Hematopoietic multipotent progenitor cell (in vitro differentiated cells): ENCODE data around the gene UGT1A6. TPM values are rescaled to one million over a fixed set of nuclear protein-coding genes. Genes with fewer than 3 reads are reported as not detected.
"Not testable (repeated sequence)": the region's sequence is repeated elsewhere in the genome, so short reads cannot be mapped to it uniquely, and the experiment has no call there.

Experiments used
- DNase-seq, 3 donors: peaks; one replicate each; pipeline ENCODE4 v3.0.0-alpha.2; 2011 to 2015; ENCODE audit warnings: low read depth in 2 of 3, low spot score in 2 of 3
- total RNA-seq: library from RNA; depleted of rRNA; stranded (reverse); fragments of >200 nt; gene quantifications from one replicate; pipeline ENCODE4 v1.2.3, GENCODE V29; 2012

UGT1A6 gene
- total RNA-seq, 1 donor: 0.27 TPM

DNA sequence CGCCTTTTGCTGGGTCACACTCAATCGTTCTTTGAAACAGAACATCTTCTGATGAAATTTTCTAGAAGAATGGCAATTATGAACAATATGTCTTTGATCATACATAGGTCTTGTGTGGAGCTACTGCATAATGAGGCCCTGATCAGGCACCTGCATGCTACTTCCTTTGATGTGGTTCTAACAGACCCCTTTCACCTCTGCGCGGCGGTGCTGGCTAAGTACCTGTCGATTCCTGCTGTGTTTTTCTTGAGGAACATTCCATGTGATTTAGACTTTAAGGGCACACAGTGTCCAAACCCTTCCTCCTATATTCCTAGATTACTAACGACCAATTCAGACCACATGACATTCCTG, 20.5 kb downstream of the UGT1A6 start:
- DNase-seq: no peak

DNA sequence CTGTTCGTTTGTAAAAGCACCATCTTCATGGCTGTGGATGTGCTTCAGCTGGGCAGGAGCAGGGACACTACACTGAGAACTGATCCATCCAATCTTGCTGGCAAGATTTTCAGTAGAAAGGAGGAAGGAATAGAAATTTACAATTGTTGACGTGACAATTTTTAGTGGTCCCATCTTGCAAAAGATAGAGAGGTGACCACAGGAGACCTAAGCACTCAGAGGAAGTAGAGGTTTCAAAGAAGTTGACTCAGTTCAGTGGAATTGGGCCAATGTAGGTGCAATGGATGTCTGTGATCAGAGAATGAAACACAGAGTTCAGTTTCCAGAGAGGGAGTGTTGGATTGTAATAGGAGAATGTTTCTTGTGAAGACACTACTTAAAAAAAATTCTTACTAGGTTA, 21.4 kb downstream of the UGT1A6 start:
- no peak for DNase-seq

- DNase-seq: no peak
These were observed 25.9 kb downstream of the UGT1A6 start, which contains the start of gene UGT1A4 for GRCh38 chr2:233718552-233718951. Gene UGT1A4, plus strand, starts transcription at chr2:233718736. Its CDS starts 85 bp downstream, at chr2:233718821.

DNA sequence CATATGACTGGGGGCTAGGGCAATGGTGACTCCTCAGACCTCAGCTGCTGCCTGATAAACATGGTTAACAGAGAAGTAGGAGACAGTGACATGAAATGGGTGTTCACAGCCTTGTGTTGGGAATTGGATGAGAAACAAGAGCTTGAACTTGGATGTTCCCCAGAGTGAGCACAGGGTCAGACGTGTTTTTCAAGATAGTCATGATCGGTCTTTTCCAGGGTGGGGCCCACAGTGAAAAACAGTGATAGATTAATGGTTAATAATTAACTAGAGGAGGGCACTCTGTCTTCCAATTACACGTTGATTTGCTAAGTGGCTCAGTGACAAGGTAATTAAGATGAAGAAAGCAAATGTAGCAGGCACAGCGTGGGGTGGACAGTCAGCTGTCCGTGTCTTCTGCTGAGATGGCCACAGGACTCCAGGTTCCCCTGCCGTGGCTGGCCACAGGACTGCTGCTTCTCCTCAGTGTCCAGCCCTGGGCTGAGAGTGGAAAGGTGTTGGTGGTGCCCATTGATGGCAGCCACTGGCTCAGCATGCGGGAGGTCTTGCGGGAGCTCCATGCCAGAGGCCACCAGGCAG, 36.1 kb downstream of the UGT1A6 start, which contains the start of gene UGT1A3:
UGT1A3 (plus strand) TSS at position 320 of the 579 bp plus-strand sequence; CDS start at position 405, 85 bp downstream.
- no peak for DNase-seq

DNA sequence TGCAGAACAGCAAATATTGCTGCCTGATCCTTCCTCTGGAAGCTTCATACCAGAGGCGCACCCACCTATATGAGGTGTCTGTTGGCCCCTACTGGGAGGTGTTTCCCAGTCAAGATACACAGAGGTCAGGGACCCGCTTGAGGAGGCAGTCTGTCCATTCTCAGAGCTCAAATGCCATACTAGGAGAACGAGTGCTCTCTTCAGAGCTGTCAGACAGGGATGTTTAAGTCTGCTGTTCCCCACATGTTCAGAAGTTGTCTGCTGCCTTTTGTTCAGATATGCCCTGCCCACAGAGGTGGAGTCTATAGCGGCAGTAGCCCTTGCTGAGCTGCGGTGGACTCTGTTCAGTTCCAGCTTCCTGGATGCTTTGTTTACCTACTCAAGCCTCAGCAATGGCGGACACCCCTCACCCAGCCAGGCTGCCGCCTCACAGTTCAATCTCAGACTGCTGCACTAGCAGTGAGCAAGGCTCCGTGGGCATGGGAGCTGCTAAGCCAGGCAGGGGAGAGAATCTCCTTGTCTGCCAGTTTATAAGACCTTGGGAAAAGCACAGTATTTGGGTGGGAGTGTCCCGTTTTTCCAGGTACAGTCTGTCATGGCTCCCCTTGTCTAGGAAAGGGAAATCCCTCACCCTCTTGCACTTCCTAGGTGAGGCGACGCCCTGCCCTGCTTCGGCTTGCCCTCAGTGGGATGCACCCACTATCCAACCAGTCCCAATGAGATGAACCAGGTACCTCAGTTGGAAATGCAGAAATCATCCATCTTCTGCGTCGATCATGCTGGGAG, 44.4 kb downstream of the UGT1A6 start:
- not testable (repeated sequence) for DNase-seq

DNA sequence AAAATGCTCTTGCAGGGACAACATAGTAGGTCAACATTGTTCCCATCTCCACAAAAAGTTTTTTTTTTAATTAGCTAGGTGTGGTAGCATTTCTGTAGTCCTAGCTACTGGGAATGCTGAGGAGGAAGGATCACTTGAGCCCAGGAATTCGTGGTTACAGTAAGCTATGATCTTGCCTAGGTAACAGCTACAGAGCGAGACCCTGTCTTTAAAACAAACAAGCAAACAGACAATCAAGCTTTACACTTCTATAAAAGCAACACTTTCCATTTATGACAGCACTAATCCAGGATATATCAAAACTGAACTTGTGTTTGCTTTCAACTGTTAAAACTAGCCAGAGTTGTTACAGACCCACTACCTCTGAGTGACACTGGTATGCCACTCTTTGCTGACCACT, 48.2 kb downstream of the UGT1A6 start:
- no peak for DNase-seq

- no peak for DNase-seq
These were observed 51.0 kb downstream of the UGT1A6 start for GRCh38 chr2:233743464-233744259.

GRCh38 chr2:233745073-233745755, 52.5 kb downstream of the UGT1A6 start:
- DNase-seq: no peak

GRCh38 chr2:233745838-233746237, 53.1 kb downstream of the UGT1A6 start:
- not testable (repeated sequence) for DNase-seq

- DNase-seq: no peak
These were observed 54.0 kb downstream of the UGT1A6 start for GRCh38 chr2:233746475-233747282.

DNA sequence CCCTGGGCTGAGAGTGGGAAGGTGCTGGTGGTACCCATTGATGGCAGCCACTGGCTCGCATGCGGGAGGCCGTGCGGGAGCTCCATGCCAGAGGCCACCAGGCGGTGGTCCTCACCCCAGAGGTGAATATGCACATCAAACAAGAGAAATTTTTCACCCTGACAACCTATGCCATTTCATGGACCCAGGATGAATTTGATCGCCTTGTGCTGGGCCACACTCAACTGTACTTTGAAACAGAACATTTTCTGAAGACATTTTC, 54.5 kb downstream of the UGT1A6 start:
- no peak for DNase-seq

DNA sequence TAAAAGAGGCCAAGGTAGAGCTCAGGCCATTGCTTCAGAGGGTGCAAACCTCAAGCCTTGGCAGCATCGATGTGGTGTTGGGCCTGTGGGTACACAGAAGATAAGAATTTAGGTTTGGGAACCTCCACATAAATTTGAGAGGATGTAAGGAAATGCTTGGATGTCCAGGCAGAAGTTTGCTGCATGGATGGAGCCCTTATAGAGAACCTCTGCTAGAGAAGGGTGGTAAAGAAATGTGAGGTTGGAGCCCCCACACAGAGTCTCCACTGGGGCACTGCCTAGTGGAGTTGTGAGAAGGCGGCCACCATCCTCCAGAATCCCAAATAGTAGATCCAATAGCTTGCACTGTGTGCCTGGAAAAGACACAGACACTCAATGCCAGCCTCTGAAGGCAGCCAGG, 58.0 kb downstream of the UGT1A6 start:
- not testable (repeated sequence) for DNase-seq

- DNase-seq: not testable (repeated sequence)
These were observed 58.7 kb downstream of the UGT1A6 start for GRCh38 chr2:233751212-233752009.

DNA sequence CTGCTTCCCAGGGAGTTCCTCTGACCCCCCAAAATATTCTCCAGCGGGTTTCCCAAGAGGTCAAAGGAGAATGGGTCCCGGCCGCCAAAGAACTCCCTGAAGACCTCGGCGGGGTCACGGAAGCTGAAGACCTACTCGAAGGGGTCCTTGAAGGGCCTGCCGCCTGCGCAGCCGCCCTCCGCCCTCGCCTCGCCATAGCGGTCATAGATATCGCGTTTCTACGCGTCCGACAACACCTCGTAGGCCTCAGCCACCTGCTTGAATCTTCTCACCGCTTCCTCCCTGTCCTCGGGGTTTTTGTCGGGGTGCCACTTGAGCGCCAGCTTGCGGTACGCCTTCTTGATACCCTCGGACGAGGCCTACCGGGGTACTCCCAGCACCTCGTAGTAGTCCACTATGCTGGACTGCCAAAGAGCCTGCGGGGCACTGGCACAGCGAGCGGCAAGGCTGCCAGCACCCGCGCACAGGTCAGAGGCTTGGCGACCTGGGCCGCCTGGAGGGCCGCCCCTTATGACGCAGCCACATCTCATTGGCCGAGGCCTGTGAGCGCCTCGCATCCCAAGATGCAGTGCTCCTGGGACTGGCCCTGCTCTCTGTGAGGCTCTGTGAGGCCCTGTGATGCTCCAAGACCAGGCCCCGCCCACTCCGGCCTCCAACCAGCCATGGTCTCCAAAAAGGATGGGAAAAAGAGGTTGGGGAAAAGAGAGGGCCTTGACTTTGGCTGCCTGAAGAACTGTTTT, 62.4 kb downstream of the UGT1A6 start:
- no peak for DNase-seq

GRCh38 chr2:233756429-233757081, 63.9 kb downstream of the UGT1A6 start:
- no peak for DNase-seq

- no peak for DNase-seq
These were observed 65.5 kb downstream of the UGT1A6 start for GRCh38 chr2:233758141-233758540.

- DNase-seq: no peak
These were observed 66.2 kb downstream of the UGT1A6 start for GRCh38 chr2:233758849-233759248.

GRCh38 chr2:233760043-233760442, 67.4 kb downstream of the UGT1A6 start, which contains the start of gene UGT1A1:
Gene UGT1A1, plus strand, starts transcription at chr2:233760270. Its CDS starts 18 bp downstream, at chr2:233760288.
- DNase-seq: no peak
